Breast epithelium (tissue), 4 donors: ENCODE measurements around the gene B4GALNT3. TPM values are rescaled to one million over a fixed set of nuclear protein-coding genes. Genes with fewer than 3 reads are reported as not detected.

Experiments
- DNase-seq, 2 donors: peaks; one replicate each; pipeline ENCODE4 v3.0.0-alpha.2; 2019; ENCODE audit warnings: low spot score in 2 of 2
- H3K27ac ChIP-seq, 2 donors: fragments of 200-600 bp; sonication (generic) in 1 of 2; one replicate each; pipeline ENCODE4 v1.5.1; 2016 to 2019; ENCODE audit warnings: mild to moderate bottlenecking in 1 of 2
- H3K27me3 ChIP-seq, 2 donors: fragments of 200-600 bp; sonication (generic) in 1 of 2; one replicate each; pipeline versions ENCODE4 v1.5.1 to v1.6.0; 2017 to 2019; ENCODE audit warnings: control low read depth in 1 of 2, mild to moderate bottlenecking in 1 of 2
- H3K36me3 ChIP-seq: fragments of 200-600 bp; one replicate; pipeline ENCODE4 v1.5.1; 2019
- H3K4me1 ChIP-seq, 2 donors: fragments of 200-600 bp; sonication (generic); one replicate each; pipeline ENCODE4 v1.5.1; 2016 to 2019; ENCODE audit warnings: control low read depth in 1 of 2
- H3K4me3 ChIP-seq, 3 donors: fragments of 200-600 bp; sonication (generic); 1 replicate in 2 of 3; 2 replicates in 1 of 3; pipeline ENCODE4 v1.5.1; 2016 to 2019; ENCODE audit warnings: mild to moderate bottlenecking in 3 of 3, moderate library complexity in 2 of 3
- H3K9me3 ChIP-seq, 2 donors: fragments of 200-600 bp; sonication (generic) in 1 of 2; one replicate each; pipeline ENCODE4 v1.5.1; 2016 to 2019; ENCODE audit warnings: control low read depth in 1 of 2
- POLR2A ChIP-seq: fragments of 450-650 bp; IDR thresholded peaks from one replicate; pipeline ENCODE4 v1.6.1; 2016; ENCODE audit warnings: antibody characterized with exemption, mild to moderate bottlenecking, moderate library complexity
- POLR2AphosphoS5 ChIP-seq, 3 donors: sonication (generic); formaldehyde crosslinking; IDR thresholded peaks; one replicate each; pipeline ENCODE4 v1.6.1; 2017; ENCODE audit warnings: antibody characterized with exemption in 3 of 3
- intact Hi-C: fragments of 100-400 bp; cut with DNase I; formaldehyde crosslinking; loops from one replicate; pipeline ENCODE4 v1.15.1; 2023; ENCODE audit warnings: low total_unique reads
- total RNA-seq, 3 donors: library from RNA; depleted of rRNA; stranded (reverse); fragments of >200 nt; gene quantifications; one replicate each; pipeline ENCODE4 v1.1.0, GENCODE V29; 2016
- TF ChIP-seq, protein P1 (sequence below), 3 donors: fragments of 450-650 bp; IDR thresholded peaks; one replicate each; pipeline ENCODE4 v1.5.1; 2016 to 2017; ENCODE audit warnings: antibody characterized with exemption in 3 of 3, mild to moderate bottlenecking in 3 of 3, moderate library complexity in 3 of 3

The B4GALNT3 gene
- total RNA-seq, 3 donors from 2014 or later = 0.16 to 5.9 (median 4.6) TPM

DNA sequence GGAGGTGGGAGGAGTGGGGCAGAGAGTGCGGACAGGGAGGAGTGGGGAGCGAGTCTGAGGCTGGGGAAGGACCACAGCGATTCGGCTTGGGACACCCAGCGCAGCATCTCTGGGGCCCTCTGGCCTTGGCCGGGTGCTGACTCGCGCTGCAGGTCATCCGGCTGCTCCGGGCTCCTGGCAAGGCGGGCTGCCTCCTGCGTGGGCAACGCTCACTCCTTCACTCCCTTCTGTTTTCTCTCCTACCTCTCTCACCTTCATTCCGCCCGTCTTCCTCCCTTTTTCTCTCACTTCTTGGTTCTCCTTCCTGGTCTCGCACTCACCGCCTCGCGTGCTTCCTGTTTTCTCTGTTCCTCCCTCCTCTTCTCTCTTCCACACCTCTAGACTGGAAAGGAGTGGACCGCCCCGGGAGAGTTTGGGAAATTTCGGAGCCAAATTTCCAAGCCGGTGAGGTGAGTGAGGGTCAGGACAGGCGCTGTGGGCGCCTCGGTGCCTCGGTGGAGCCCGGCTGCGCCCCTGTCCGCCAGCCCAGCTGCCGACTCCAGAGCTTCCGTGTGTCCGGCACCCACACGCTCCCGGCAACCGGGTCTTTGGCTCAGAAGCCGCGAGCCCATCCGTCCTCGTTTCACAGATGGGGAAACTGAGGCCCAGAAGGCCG is 86.7 kb downstream of the B4GALNT3 start:
- no peaks in the 10 kb centered on the region for H3K36me3 ChIP-seq
- H3K27me3 ChIP-seq = no peaks in the 10 kb centered on the region
- H3K4me3 ChIP-seq = peak overlapping the region in 1 of 3 donors; percentile 21
- H3K27ac ChIP-seq = no peak overlapping the region
- no peaks in the 10 kb centered on the region for H3K4me1 ChIP-seq
- H3K9me3 ChIP-seq = no peaks in the 10 kb centered on the region
- DNase-seq = no peak
- intact Hi-C loops = loop anchor here (10.0 kb wide), 1 partner anchor 92 kb away; the partner anchor contains the start of gene B4GALNT3
- no peak for TF ChIP-seq POLR2A
- no peak for TF ChIP-seq POLR2AphosphoS5 (IDR thresholded peaks at IDR 0.05)
- TF ChIP-seq, protein P1, sequence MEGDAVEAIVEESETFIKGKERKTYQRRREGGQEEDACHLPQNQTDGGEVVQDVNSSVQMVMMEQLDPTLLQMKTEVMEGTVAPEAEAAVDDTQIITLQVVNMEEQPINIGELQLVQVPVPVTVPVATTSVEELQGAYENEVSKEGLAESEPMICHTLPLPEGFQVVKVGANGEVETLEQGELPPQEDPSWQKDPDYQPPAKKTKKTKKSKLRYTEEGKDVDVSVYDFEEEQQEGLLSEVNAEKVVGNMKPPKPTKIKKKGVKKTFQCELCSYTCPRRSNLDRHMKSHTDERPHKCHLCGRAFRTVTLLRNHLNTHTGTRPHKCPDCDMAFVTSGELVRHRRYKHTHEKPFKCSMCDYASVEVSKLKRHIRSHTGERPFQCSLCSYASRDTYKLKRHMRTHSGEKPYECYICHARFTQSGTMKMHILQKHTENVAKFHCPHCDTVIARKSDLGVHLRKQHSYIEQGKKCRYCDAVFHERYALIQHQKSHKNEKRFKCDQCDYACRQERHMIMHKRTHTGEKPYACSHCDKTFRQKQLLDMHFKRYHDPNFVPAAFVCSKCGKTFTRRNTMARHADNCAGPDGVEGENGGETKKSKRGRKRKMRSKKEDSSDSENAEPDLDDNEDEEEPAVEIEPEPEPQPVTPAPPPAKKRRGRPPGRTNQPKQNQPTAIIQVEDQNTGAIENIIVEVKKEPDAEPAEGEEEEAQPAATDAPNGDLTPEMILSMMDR (IDR thresholded peaks at IDR 0.05) = no peak

- peak in 1 of 2 donors; percentile 64 for DNase-seq
- Histone ChIP-seq H3K4me1 (no peaks in the 10 kb centered on the region), H3K4me3 (peak overlapping the region in 1 of 3 donors; percentile 25), H3K9me3 (no peaks in the 10 kb centered on the region), H3K27ac (no peak overlapping the region), H3K36me3 (no peaks in the 10 kb centered on the region), H3K27me3 (no peaks in the 10 kb centered on the region)
- TF ChIP-seq, protein P1 (IDR thresholded peaks at IDR 0.05) = peak; percentile 88 to 99 (median 92)
- TF ChIP-seq POLR2AphosphoS5 (IDR thresholded peaks at IDR 0.05) (peak in 1 of 3 donors; percentile 28), POLR2A (no peak)
- intact Hi-C loops = loop anchor here (10.0 kb wide), 1 partner anchor 92 kb away; the partner anchor contains the start of gene B4GALNT3
Observed at GRCh38 chr12:546920-547845, 87.4 kb downstream of the B4GALNT3 start.

DNA sequence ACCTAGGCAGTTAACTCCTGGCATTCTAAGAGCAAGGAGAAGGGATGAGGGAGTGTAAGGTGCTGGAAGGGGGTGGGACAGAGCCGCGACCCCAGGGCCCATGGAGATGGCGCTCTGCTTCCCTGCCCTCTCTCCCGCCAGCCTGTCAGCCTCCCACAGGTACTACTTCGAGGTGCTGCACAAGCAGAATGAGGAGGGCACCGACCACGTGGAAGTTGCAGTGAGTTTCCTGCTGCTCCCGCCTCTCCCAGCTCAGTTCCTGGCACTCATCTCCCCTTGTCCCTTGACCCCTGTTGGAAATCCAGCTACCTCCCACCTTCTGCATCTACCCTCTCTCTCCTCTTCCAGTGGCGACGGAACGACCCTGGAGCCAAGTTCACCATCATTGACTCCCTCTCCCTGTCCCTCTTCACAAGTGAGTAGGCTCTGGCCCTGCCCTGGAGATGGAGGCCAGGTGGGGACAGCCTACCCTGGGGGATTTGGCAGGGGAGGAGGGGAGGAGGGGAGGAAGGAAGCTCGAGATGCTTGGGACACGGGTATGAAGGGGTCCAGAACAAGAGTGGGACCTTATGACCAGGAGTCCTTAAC is 88.2 kb downstream of the B4GALNT3 start:
- no peaks in the 10 kb centered on the region for H3K9me3 ChIP-seq
- no peak overlapping the region for H3K27ac ChIP-seq
- H3K4me3 ChIP-seq = no peak overlapping the region
- no peak for DNase-seq
- TF ChIP-seq POLR2A = no peak
- intact Hi-C loops = loop anchor here (10.0 kb wide), 1 partner anchor 93 kb away; the partner anchor contains the start of gene B4GALNT3
- no peaks in the 10 kb centered on the region for H3K27me3 ChIP-seq
- H3K36me3 ChIP-seq = no peaks in the 10 kb centered on the region
- no peaks in the 10 kb centered on the region for H3K4me1 ChIP-seq

DNA sequence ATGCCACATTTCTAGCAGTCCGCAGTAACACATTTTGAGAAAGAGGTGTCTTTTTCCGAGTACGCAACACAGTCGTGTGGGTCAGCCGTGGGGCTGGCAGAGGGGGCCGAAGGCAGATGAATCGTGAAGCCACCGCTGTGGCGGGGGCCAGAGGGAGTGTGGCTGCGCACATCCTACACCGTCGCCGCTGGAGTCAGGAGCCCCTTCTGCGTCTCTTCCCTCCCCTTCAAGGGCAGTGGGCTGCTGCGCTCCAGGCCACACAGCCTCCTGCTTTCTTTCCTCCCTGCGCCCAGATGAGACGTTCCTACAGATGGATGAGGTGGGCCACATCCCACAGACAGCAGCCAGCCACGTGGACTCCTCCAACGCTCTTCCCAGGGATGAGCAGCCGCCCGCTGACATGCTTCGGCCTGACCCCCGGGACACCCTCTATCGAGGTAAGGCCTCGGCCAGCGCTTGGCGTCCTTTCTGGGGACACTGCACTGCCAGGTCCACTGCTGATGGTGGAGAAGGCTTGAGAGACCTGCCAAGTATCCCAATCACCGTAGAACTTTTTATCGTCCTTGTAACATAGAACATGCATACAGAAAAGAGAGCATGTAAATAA is 89.8 kb downstream of the B4GALNT3 start:
- Histone ChIP-seq H3K4me1 (no peaks in the 10 kb centered on the region), H3K36me3 (no peaks in the 10 kb centered on the region), H3K27me3 (no peaks in the 10 kb centered on the region), H3K27ac (no peak overlapping the region), H3K9me3 (no peaks in the 10 kb centered on the region), H3K4me3 (no peak overlapping the region)
- no peak for DNase-seq
- intact Hi-C loops = loop anchor here (10.0 kb wide), 1 partner anchor 95 kb away; the partner anchor contains the start of gene B4GALNT3
- TF ChIP-seq, protein P1 (IDR thresholded peaks at IDR 0.05) = no peak
- TF ChIP-seq POLR2AphosphoS5 (IDR thresholded peaks at IDR 0.05) = no peak
- TF ChIP-seq POLR2A = no peak
